SU-DHL-6 (cell line): ENCODE measurements around the gene TENM4.

Experiments used
- H2AFZ ChIP-seq: fragments of 200-600 bp; sonication (generic); 2 replicates; pipeline ENCODE4 v1.6.1; 2014; ENCODE audit warnings: low read depth, mild to moderate bottlenecking, moderate library complexity, mixed read lengths, antibody characterized with exemption, low read length; ENCODE audit not compliant: severe bottlenecking
- H3F3A ChIP-seq: fragments of 200-600 bp; shearing (Covaris generic); 2 replicates; pipeline ENCODE4 v1.6.0; 2016; ENCODE audit warnings: antibody characterized with exemption, mild to moderate bottlenecking; ENCODE audit not compliant: insufficient read depth
- H3K27ac ChIP-seq: fragments of 200-600 bp; sonication (generic); 2 replicates; pipeline ENCODE4 v1.5.1; 2016; ENCODE audit warnings: low read depth, mild to moderate bottlenecking, low read length, moderate library complexity, mixed read lengths
- H3K27me3 ChIP-seq: fragments of 200-600 bp; sonication (generic), shearing (Covaris generic); 2 replicates; pipeline ENCODE4 v1.6.0; 2014; ENCODE audit warnings: mild to moderate bottlenecking, low read length
- H3K36me3 ChIP-seq: fragments of 200-600 bp; sonication (generic); 2 replicates; pipeline ENCODE4 v1.6.1; 2014; ENCODE audit warnings: mild to moderate bottlenecking, low read length, mixed read lengths
- H3K4me2 ChIP-seq: fragments of 300-600, 200-600 bp; shearing (Covaris generic), sonication (generic); 2 replicates; pipeline ENCODE4 v1.6.0; 2014; ENCODE audit warnings: low read length, low read depth, mild to moderate bottlenecking; ENCODE audit not compliant: poor library complexity, severe bottlenecking
- H3K4me3 ChIP-seq: fragments of 200-600 bp; sonication (generic); 2 replicates; pipeline ENCODE4 v1.5.1; 2014; ENCODE audit warnings: antibody characterized with exemption, low read length, mild to moderate bottlenecking, mixed read lengths; ENCODE audit not compliant: insufficient read depth, poor library complexity, severe bottlenecking
- H3K79me2 ChIP-seq: fragments of 200-600 bp; sonication (generic); 2 replicates; pipeline ENCODE4 v1.6.1; 2014; ENCODE audit warnings: mild to moderate bottlenecking, low read length, moderate library complexity; ENCODE audit not compliant: insufficient read depth
- H3K9ac ChIP-seq: fragments of 200-600 bp; sonication (generic); 2 replicates; pipeline ENCODE4 v1.7.0; 2014; ENCODE audit warnings: mild to moderate bottlenecking, low read length
- H3K9me2 ChIP-seq: fragments of 200-600 bp; sonication (generic); replicated peaks from 2 replicates; pipeline ENCODE4 v1.6.1; 2014; ENCODE audit warnings: low read length; ENCODE audit not compliant: insufficient read depth
- H3K9me3 ChIP-seq: fragments of 200-600 bp; sonication (generic); 2 replicates; pipeline ENCODE4 v1.6.1; 2014; ENCODE audit warnings: low read length, mixed read lengths; ENCODE audit not compliant: insufficient read depth
- H4K20me1 ChIP-seq: fragments of 200-600 bp; sonication (generic); 2 replicates; pipeline ENCODE4 v1.6.1; 2014; ENCODE audit warnings: low read depth, mild to moderate bottlenecking, antibody characterized with exemption, low read length, moderate library complexity, mixed read lengths
- CTCF ChIP-seq: fragments of 200-600 bp; sonication (generic); IDR thresholded peaks from one replicate; pipeline ENCODE4 v1.5.1; 2017; ENCODE audit warnings: antibody characterized with exemption, mild to moderate bottlenecking, low read length, moderate library complexity; ENCODE audit not compliant: insufficient read depth, poor library complexity, severe bottlenecking
- EZH2phosphoT487 ChIP-seq: fragments of 200-600 bp; sonication (generic), shearing (Covaris generic); conservative IDR thresholded peaks from 2 replicates; pipeline ENCODE4 v1.6.1; 2018; ENCODE audit warnings: mild to moderate bottlenecking, antibody characterized with exemption, low read length, moderate library complexity, mixed read lengths

Gene TENM4

GRCh38 chr11:79078456-79078855 lies 362.4 kb downstream of the TENM4 start:
- no peak for TF ChIP-seq CTCF
- no peak for TF ChIP-seq EZH2phosphoT487
- Histone ChIP-seq H3K4me3 (no peak overlapping the region), H3K9ac (no peak overlapping the region), H4K20me1 (no peaks in the 10 kb centered on the region), H3K9me2 (no peaks in the 10 kb centered on the region), H3K27ac (no peak overlapping the region), H3K27me3 (no peaks in the 10 kb centered on the region), H3K36me3 (no peaks in the 10 kb centered on the region), H3K9me3 (no peaks in the 10 kb centered on the region), H3F3A (no peaks in the 10 kb centered on the region), H3K4me2 (no peak overlapping the region), H2AFZ (no peak overlapping the region), H3K79me2 (no peaks in the 10 kb centered on the region)

- Histone ChIP-seq H2AFZ (no peak overlapping the region), H3K36me3 (no peaks in the 10 kb centered on the region), H4K20me1 (no peaks in the 10 kb centered on the region), H3K4me3 (no peak overlapping the region), H3K9me3 (no peaks in the 10 kb centered on the region), H3K9ac (no peak overlapping the region), H3F3A (no peaks in the 10 kb centered on the region), H3K79me2 (no peaks in the 10 kb centered on the region), H3K4me2 (no peak overlapping the region), H3K9me2 (no peaks in the 10 kb centered on the region), H3K27ac (no peak overlapping the region), H3K27me3 (no peaks in the 10 kb centered on the region)
- TF ChIP-seq EZH2phosphoT487, result no peak
- TF ChIP-seq CTCF, result no peak
Measured at GRCh38 chr11:79077702-79078330, 363.0 kb downstream of the TENM4 start.

DNA sequence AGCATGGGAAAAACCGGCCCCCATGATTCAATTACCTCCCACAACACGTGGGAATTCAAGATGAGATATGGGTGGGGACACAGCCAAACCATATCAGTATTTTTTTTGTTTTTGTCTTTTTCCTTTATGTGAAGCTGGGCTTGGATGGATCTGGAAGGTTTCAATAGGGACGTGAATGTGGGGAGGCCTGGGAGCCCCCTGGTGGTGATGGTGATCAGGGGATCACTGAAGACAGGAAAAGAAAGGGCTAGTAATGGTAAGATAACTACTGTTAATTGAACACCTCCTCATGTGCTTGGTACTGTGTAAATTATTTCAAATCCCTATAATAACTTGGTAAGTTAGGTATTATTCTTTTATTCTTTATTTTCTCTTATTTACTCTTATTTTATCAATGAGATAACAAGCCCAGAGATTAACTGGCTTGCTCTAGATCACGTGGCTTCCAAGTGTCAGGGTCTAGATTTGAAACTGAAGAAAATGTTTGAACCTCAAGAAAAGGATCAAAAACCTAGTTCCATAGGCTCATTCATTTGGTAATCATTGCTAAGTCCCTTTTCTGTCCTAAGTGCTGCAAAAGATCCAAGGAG lies 364.2 kb downstream of the TENM4 start:
- Histone ChIP-seq H3K9ac (no peak overlapping the region), H4K20me1 (no peaks in the 10 kb centered on the region), H3F3A (no peaks in the 10 kb centered on the region), H2AFZ (no peak overlapping the region), H3K9me3 (no peaks in the 10 kb centered on the region), H3K36me3 (no peaks in the 10 kb centered on the region), H3K27me3 (no peaks in the 10 kb centered on the region), H3K27ac (no peak overlapping the region), H3K9me2 (no peaks in the 10 kb centered on the region), H3K4me3 (no peak overlapping the region), H3K79me2 (no peaks in the 10 kb centered on the region), H3K4me2 (no peak overlapping the region)
- no peak for TF ChIP-seq EZH2phosphoT487
- peak; percentile 50 for TF ChIP-seq CTCF
